GM19468 (cell line): ENCODE results near the gene PHLDB1.

Source experiments
- ATAC-seq: cut with Tn5 transposase; IDR thresholded peaks from one replicate; pipeline ENCODE4 v1.9.1; 2021; ENCODE audit warnings: mild to moderate bottlenecking, moderate library complexity, moderate number of reproducible peaks; ENCODE audit not compliant: unreplicated experiment; ENCODE audit errors: extremely low read depth

Gene PHLDB1

DNA sequence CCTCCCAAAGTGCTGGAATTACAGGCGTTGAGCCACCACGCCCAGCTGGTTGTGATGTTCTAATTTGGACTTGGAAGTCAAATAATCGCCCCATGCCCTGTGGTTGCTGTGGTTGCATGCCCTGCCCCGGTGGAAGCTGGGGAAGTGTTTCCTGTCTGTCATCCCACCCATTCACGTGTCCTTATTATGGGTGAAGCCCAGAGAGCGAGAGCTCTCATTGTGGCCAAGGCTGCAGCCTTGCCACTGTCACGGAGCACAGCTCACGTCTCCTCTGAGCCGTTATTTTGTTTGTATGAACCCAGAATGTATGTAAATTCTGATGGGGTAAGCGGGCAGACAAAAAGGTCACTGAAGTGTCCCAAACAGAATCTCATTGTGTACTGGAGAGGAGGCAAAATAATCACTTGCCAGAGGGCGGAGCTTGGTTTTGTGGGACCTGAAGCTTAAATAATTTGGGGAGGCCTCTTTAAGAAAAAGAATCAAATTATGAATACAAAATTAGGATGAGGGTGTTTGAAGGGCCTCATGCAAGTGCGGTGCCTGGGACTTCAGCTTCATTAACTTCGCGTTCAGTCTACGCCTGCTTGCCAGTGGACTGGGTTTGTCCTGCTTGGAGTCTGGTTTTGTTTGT is 97.8 kb downstream of the PHLDB1 start:
- ATAC-seq = no peak

DNA sequence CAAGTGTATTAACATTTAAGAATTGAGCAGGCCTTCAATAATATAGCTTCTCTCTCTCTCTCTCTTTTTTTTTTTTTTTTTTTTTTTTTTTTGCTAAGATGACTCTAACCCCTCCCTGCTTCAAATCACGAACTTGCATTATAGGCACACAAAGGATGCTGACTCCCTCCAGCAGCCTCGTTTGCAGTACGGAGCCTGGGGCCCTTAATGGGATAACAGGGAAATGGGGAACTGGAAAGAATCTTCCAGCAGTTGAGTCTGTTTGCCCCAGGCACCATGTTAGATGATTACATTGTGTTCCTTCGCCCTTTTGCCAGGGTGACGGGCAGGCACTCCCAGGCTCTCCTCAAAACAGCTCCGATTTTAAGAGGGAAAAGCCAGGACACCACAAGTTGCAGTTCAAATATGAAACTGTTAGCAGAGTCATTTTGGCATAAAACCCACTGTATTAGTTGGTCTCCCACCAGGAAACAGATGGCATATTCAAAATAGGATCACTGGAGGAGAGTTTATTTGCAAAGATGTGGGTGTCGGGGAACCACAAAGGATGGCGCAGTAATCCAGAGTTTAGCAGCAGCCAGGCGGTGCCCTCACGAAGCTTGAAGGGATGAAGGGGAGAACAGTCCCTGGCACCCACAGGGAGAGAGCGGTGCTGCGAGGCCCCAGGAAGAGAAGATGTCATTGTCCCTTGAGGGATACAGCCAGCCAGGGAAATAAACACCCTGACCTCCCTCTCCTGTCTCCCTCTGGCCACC is 98.6 kb downstream of the PHLDB1 start:
- ATAC-seq = no peak

DNA sequence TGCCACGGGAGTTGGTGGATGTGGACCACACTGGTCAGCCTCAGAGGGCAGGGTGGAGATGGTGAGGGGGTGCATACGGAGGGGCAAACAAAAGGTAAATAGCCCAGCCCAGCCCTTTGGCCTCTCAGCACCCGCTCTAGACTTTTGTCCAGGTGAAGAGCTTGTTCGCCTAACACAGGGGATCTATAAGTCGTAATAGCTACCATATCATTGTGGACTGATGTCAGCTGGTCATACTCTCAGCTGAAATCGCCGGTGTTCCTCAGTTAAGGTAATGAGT is 99.1 kb downstream of the PHLDB1 start:
- ATAC-seq = no peak
